PFSK-1 (cell line): ENCODE measurements around the gene FAT1.

ENCODE experiments used
- FOXP2 ChIP-seq: optimal IDR thresholded peaks from 2 replicates; pipeline ENCODE3; 2011; ENCODE audit warnings: borderline replicate concordance, control low read depth, inconsistent platforms; ENCODE audit not compliant: insufficient read depth; ENCODE audit errors: extremely low read length, extremely low read depth
- POLR2AphosphoS5 ChIP-seq: IDR thresholded peaks from 2 replicates; pipeline ENCODE4 v1.6.1; 2012; ENCODE audit warnings: low read depth, mild to moderate bottlenecking, control low read depth, low read length, moderate library complexity
- SIN3A ChIP-seq: IDR thresholded peaks from 2 replicates; pipeline ENCODE4 v1.6.1; 2012; ENCODE audit warnings: mild to moderate bottlenecking, low read length, moderate library complexity, borderline replicate concordance; ENCODE audit not compliant: insufficient read depth
- TAF1 ChIP-seq: IDR thresholded peaks from 2 replicates; pipeline ENCODE4 v1.6.1; 2012; ENCODE audit warnings: low read length, control low read depth, borderline replicate concordance; ENCODE audit not compliant: insufficient read depth
- TF ChIP-seq, protein P1 (sequence below), 2 experiments: IDR thresholded peaks; 2 replicates each; pipeline versions ENCODE4 v1.6.1 to v1.8.0; 2011 to 2012; ENCODE audit warnings: low read depth in 2 of 2, low read length in 2 of 2, control low read depth in 1 of 2, inconsistent platforms in 1 of 2, mild to moderate bottlenecking in 1 of 2, moderate library complexity in 1 of 2; ENCODE audit not compliant: insufficient read depth in 1 of 2

DNA sequence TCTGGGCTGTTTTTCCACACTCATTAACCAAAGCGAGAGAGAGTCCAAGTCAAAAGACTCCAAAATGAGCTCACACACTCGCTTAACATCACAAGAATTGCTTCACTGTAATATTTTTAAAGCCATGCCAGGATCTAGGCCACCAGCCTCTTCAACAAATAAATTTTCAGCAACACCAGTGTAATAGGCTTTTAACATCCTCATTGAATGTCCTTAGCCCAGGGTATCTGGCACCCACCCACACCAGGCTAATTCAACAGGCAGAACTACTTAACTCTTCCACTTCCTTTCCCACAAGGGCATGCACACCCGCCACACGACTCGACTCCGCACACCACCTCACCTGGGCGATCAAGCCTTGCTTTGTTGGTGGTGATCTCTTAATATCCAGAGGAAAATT is 34.2 kb downstream of the FAT1 start:
- TF ChIP-seq, protein P1, sequence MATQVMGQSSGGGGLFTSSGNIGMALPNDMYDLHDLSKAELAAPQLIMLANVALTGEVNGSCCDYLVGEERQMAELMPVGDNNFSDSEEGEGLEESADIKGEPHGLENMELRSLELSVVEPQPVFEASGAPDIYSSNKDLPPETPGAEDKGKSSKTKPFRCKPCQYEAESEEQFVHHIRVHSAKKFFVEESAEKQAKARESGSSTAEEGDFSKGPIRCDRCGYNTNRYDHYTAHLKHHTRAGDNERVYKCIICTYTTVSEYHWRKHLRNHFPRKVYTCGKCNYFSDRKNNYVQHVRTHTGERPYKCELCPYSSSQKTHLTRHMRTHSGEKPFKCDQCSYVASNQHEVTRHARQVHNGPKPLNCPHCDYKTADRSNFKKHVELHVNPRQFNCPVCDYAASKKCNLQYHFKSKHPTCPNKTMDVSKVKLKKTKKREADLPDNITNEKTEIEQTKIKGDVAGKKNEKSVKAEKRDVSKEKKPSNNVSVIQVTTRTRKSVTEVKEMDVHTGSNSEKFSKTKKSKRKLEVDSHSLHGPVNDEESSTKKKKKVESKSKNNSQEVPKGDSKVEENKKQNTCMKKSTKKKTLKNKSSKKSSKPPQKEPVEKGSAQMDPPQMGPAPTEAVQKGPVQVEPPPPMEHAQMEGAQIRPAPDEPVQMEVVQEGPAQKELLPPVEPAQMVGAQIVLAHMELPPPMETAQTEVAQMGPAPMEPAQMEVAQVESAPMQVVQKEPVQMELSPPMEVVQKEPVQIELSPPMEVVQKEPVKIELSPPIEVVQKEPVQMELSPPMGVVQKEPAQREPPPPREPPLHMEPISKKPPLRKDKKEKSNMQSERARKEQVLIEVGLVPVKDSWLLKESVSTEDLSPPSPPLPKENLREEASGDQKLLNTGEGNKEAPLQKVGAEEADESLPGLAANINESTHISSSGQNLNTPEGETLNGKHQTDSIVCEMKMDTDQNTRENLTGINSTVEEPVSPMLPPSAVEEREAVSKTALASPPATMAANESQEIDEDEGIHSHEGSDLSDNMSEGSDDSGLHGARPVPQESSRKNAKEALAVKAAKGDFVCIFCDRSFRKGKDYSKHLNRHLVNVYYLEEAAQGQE (IDR thresholded peaks at IDR 0.05; ENCODE audit: insufficient read depth in 1 of 2, low read depth in 2 of 2, low read length in 2 of 2): no peak
- TF ChIP-seq TAF1: no peak
- no peak for TF ChIP-seq POLR2AphosphoS5
- no peak for TF ChIP-seq SIN3A
- TF ChIP-seq FOXP2: no peak
